ENCODE data around the gene ELL2. TPM values are rescaled to one million over a fixed set of nuclear protein-coding genes. Genes with fewer than 3 reads are reported as not detected.
"Not testable (repeated sequence)": the region's sequence is repeated elsewhere in the genome, so short reads cannot be mapped to it uniquely, and the experiment has no call there.

The ELL2 gene
- total and polyA plus RNA-seq, 2 experiments from 2014 or later = 18.7 to 41.8 TPM

DNA sequence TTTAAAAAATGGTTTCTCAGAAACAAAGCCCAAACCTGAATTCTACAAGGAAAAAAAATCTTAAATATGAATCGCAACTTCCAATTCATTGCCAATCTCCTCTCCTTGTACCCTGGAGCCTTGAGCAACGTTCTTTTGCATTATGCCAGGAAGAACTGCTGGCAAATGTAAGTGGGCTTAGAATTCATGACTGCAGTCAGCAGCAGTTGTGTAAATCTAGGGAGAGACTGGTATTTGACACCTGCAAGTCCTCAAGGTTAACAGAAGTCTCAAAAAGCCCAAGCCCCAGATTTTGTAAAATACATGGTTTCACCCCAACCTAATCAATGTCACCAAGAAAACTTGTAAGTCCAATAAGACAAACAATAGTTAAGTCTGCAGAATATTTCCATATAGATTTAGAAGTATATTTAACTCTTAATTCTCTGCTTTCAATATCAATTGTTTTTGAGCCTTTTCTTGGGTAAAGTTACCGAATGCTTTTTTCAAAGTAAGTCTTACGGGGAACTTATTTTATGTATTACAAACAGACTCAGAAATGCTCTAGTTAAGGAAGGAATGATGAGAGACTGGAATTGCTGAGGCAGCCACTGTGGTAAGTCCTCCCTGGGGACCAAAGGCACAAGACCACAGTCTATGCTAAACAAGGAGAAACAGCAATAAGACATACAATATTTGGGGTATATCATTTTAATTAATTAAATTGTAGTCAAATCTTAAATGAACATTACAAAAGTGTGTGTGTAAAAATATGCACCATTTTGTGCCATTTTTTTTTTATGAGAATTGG is 31.3 kb downstream of the ELL2 start:
- Histone ChIP-seq H3K36me3 (no peaks in the 10 kb centered on the region), H3K4me1 (ENCODE audit: low read depth) (peaks cover 26% of the 10 kb centered on the region), H3K4me3 (no peak overlapping the region), H3K27me3 (no peaks in the 10 kb centered on the region), H3K9me3 (ENCODE audit: low read depth) (no peaks in the 10 kb centered on the region), H3K27ac (peak overlapping the region; percentile 30)
- DNase-seq (ENCODE audit: low read depth in 1 of 2, low spot score in 1 of 2) = no peak
- TF ChIP-seq, protein P1, sequence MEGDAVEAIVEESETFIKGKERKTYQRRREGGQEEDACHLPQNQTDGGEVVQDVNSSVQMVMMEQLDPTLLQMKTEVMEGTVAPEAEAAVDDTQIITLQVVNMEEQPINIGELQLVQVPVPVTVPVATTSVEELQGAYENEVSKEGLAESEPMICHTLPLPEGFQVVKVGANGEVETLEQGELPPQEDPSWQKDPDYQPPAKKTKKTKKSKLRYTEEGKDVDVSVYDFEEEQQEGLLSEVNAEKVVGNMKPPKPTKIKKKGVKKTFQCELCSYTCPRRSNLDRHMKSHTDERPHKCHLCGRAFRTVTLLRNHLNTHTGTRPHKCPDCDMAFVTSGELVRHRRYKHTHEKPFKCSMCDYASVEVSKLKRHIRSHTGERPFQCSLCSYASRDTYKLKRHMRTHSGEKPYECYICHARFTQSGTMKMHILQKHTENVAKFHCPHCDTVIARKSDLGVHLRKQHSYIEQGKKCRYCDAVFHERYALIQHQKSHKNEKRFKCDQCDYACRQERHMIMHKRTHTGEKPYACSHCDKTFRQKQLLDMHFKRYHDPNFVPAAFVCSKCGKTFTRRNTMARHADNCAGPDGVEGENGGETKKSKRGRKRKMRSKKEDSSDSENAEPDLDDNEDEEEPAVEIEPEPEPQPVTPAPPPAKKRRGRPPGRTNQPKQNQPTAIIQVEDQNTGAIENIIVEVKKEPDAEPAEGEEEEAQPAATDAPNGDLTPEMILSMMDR (IDR thresholded peaks at IDR 0.05; ENCODE audit: low read depth, low read length) = no peak

DNA sequence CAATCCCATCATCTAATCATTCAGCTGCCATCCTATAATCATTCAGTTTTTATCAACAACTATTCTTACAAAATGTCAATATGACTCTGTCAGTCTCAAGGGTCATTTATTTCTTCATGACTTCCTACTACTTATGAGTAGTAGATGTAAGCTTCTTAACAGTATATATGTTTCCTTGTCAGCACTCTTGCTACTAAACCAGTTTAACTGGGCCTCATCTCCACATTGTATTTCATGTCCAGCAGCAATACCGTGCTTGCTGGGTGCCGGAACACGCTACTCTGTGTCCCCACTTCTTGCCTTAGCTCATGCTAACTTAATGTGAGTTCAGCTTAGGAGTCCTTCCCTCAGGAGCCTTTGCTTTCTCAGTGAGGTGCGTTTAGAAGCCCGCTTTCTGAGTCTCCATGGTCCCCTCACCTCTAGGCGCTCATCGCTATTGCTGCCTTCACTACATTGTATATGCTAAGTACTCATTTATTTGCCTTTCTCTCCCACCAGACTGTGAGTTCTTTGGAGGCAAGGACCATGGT is 32.9 kb downstream of the ELL2 start:
- TF ChIP-seq, protein P1 (IDR thresholded peaks at IDR 0.05; ENCODE audit: low read depth, low read length) = no peak
- no peak for DNase-seq (ENCODE audit: low read depth in 1 of 2, low spot score in 1 of 2)
- no peak overlapping the region for H3K27ac ChIP-seq
- no peaks in the 10 kb centered on the region for H3K27me3 ChIP-seq
- no peaks in the 10 kb centered on the region for H3K9me3 ChIP-seq (ENCODE audit: low read depth)
- H3K36me3 ChIP-seq = no peaks in the 10 kb centered on the region
- peaks cover 26% of the 10 kb centered on the region for H3K4me1 ChIP-seq (ENCODE audit: low read depth)
- H3K4me3 ChIP-seq = no peak overlapping the region

DNA sequence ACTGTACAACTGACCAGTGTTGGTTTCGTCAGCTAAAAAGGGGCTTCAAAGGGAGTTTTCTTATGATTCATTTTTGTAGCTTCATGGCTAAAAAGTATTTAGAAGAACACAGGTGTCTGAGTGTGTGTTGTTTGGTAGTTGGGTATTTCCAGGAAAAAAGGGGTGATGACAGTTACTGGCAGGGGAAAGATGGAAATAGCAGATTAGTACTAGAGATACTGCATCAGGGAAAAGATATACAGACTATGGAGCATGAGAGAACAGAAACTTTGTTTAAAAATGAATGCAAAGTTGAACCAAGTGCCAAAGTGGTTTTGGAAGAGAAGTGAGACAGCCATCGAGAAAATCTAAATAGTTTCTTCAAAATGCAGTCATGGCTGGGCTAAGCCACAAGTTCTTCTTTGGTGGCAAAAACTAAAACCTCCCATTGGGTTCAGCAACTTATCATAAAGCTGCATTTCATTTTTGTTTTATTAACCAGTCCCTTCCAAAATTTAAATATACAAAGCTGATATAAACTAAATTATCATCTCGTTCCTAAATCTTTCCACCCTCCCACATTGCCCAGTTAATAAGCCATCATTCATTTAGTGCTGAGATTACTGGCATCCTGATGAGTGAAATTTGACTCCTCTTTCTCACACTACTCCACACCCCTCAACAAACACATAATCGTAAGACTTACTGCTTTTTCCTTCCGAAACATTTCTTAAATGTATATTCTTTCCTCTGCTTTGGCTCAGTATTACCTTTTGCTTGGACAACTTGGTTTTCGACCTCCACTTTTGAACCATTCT is 33.5 kb downstream of the ELL2 start:
- H3K27me3 ChIP-seq = no peaks in the 10 kb centered on the region
- DNase-seq (ENCODE audit: low read depth in 1 of 2, low spot score in 1 of 2) = no peak
- TF ChIP-seq, protein P1 (IDR thresholded peaks at IDR 0.05; ENCODE audit: low read depth, low read length) = no peak

DNA sequence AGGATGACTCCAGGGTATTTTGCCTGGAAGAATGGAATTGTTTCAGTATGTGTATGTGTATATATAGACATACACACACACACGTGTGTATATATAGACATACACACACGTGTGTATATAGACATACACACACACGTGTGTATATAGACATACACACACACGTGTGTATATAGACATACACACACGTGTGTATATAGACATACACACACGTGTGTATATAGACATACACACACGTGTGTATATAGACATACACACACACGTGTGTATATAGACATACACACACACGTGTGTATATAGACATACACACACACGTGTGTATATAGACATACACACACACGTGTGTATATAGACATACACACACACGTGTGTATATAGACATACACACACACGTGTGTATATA is 34.4 kb downstream of the ELL2 start:
- H3K36me3 ChIP-seq; H3K27ac ChIP-seq; DNase-seq (ENCODE audit: low read depth in 1 of 2, low spot score in 1 of 2); H3K4me3 ChIP-seq; H3K27me3 ChIP-seq; H3K9me3 ChIP-seq (ENCODE audit: low read depth): not testable (repeated sequence)
- H3K4me1 ChIP-seq (ENCODE audit: low read depth) = peaks cover 30% of the 10 kb centered on the region

More for the DNA sequence above, 33.5 kb downstream of the ELL2 start:
- H3K36me3 ChIP-seq = no peaks in the 10 kb centered on the region
- H3K4me1 ChIP-seq (ENCODE audit: low read depth) = peaks cover 30% of the 10 kb centered on the region
- no peak overlapping the region for H3K4me3 ChIP-seq
- peak overlapping the region; percentile 53 for H3K27ac ChIP-seq
- no peaks in the 10 kb centered on the region for H3K9me3 ChIP-seq (ENCODE audit: low read depth)

DNA sequence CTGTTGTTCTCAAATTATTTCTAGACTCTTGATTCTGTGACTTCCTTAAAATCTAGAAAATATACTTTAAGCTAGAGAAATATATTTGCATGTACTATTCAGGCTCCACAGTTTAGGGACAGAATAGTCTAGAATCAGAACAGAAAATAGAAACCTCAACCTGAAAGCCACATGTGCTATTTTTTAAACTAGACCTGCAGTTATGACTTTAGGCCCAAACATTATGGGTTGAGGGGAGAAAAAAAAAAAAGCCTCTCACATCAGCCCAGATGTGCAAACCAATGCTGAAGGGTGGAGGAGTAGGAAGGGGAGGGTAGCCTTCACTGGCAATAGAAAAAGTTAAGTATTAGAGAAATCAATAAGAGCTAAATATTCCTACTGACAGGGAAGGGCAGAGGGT is 35.7 kb downstream of the ELL2 start:
- H3K27ac ChIP-seq = no peak overlapping the region

More for the DNA sequence above, 35.7 kb downstream of the ELL2 start:
- H3K4me1 ChIP-seq (ENCODE audit: low read depth) = peaks cover 26% of the 10 kb centered on the region
- TF ChIP-seq, protein P1 (IDR thresholded peaks at IDR 0.05; ENCODE audit: low read depth, low read length) = no peak
- DNase-seq (ENCODE audit: low read depth in 1 of 2, low spot score in 1 of 2) = no peak
- H3K4me3 ChIP-seq = no peak overlapping the region
- no peaks in the 10 kb centered on the region for H3K9me3 ChIP-seq (ENCODE audit: low read depth)
- H3K36me3 ChIP-seq = no peaks in the 10 kb centered on the region
- no peaks in the 10 kb centered on the region for H3K27me3 ChIP-seq
